Osteocyte (in vitro differentiated cells): Measurements from ENCODE around the gene MATN4. TPM values are rescaled to one million over a fixed set of nuclear protein-coding genes. Genes with fewer than 3 reads are reported as not detected.

ENCODE experiments used
- DNase-seq: peaks from one replicate; pipeline ENCODE4 v3.0.0; 2021; ENCODE audit warnings: mixed read lengths; ENCODE audit not compliant: unreplicated experiment; ENCODE audit errors: extremely low spot score
- H3K27ac Mint-ChIP-seq: one replicate; pipeline ENCODE4 v1.8.0; 2021; ENCODE audit warnings: mild to moderate bottlenecking, mixed read lengths; ENCODE audit not compliant: unreplicated experiment
- H3K27me3 Mint-ChIP-seq: one replicate; pipeline ENCODE4 v1.8.0; 2021; ENCODE audit warnings: mixed read lengths; ENCODE audit not compliant: unreplicated experiment
- H3K36me3 Mint-ChIP-seq: one replicate; pipeline ENCODE4 v1.8.0; 2021; ENCODE audit warnings: mixed read lengths; ENCODE audit not compliant: unreplicated experiment
- H3K4me1 Mint-ChIP-seq: one replicate; pipeline ENCODE4 v1.8.0; 2021; ENCODE audit warnings: mixed read lengths; ENCODE audit not compliant: unreplicated experiment
- H3K4me3 Mint-ChIP-seq: one replicate; pipeline ENCODE4 v1.8.0; 2021; ENCODE audit warnings: mild to moderate bottlenecking, moderate library complexity, mixed read lengths; ENCODE audit not compliant: unreplicated experiment
- H3K9me3 Mint-ChIP-seq: one replicate; pipeline ENCODE4 v1.8.0; 2021; ENCODE audit warnings: mixed read lengths; ENCODE audit not compliant: unreplicated experiment
- total RNA-seq: library from RNA; stranded (reverse); gene quantifications from 2 replicates; pipeline ENCODE4 v1.2.1, GENCODE V29; 2021
- TF ChIP-seq, protein P1 (sequence below): fragments of 200-600 bp; sonication (generic); IDR thresholded peaks from 2 replicates; pipeline ENCODE4 v1.5.0; 2021; ENCODE audit warnings: antibody characterized with exemption, mild to moderate bottlenecking, moderate library complexity

Gene MATN4
- total RNA-seq, 1 donor from 2014 or later = not detected

DNA sequence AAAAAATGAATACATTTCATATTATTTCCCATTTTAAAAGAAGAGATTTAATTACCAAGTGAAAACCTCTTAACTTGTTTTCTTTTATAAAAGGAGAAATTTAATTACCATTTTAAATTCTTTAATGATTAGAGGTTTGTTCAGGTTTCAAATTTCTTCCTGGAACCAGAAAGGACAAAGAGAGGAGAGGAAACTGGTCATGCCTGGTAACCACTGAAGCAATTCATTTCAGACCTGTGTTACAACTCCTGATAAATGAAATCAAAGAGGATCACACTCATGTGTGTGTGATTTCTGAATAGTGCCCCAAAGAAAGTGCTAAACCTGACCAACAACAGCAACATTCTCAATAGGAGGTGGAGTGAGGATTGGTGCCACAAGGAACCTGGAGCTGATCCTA, 41.1 kb downstream of the MATN4 start:
- Mint-ChIP-seq H3K4me3 (no peak overlapping the region), H3K36me3 (no peaks in the 10 kb centered on the region), H3K4me1 (no peaks in the 10 kb centered on the region), H3K9me3 (no peaks in the 10 kb centered on the region), H3K27me3 (peaks cover 65% of the 10 kb centered on the region), H3K27ac (no peak overlapping the region)
- no peak for DNase-seq
- TF ChIP-seq, protein P1, sequence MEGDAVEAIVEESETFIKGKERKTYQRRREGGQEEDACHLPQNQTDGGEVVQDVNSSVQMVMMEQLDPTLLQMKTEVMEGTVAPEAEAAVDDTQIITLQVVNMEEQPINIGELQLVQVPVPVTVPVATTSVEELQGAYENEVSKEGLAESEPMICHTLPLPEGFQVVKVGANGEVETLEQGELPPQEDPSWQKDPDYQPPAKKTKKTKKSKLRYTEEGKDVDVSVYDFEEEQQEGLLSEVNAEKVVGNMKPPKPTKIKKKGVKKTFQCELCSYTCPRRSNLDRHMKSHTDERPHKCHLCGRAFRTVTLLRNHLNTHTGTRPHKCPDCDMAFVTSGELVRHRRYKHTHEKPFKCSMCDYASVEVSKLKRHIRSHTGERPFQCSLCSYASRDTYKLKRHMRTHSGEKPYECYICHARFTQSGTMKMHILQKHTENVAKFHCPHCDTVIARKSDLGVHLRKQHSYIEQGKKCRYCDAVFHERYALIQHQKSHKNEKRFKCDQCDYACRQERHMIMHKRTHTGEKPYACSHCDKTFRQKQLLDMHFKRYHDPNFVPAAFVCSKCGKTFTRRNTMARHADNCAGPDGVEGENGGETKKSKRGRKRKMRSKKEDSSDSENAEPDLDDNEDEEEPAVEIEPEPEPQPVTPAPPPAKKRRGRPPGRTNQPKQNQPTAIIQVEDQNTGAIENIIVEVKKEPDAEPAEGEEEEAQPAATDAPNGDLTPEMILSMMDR = no peak

DNA sequence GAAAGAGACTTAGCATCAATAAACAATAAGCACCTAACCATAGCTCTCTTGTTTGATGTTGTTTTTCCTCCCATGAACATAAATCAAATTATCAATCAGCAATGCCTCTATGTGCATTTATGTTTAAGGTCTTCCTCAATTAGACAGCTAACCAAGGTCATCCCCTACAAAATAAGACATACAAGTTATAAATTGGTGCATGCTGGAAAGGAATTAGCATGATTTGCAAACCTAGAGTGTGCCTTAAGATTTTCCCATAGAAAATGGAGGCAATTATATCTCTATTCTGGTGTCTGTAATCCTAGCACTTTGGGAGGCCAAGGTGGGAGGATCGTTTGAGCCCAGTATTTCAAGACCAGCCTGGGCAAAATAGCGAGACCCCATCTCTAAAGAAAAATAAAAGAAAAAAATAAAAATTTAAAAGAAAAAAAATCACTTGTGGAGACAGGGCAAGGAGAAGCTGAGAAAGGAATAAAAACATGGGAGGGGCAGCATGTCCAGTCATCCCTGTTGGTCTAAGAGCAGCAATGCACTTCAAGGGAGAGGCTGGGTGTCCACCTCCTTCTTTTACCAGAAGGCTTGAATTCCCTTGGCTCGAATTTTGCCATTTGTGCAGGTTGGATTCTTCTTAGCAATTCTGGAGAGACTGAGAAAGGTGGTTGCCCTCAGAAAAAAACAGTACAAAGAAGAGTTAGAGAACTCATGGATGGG, 44.4 kb downstream of the MATN4 start:
- H3K27me3 Mint-ChIP-seq = peaks cover 71% of the 10 kb centered on the region
- no peak overlapping the region for H3K4me3 Mint-ChIP-seq
- no peak overlapping the region for H3K27ac Mint-ChIP-seq
- TF ChIP-seq, protein P1 = no peak
- H3K36me3 Mint-ChIP-seq = no peaks in the 10 kb centered on the region
- peaks cover 9% of the 10 kb centered on the region for H3K4me1 Mint-ChIP-seq
- DNase-seq = no peak
- H3K9me3 Mint-ChIP-seq = no peaks in the 10 kb centered on the region

DNA sequence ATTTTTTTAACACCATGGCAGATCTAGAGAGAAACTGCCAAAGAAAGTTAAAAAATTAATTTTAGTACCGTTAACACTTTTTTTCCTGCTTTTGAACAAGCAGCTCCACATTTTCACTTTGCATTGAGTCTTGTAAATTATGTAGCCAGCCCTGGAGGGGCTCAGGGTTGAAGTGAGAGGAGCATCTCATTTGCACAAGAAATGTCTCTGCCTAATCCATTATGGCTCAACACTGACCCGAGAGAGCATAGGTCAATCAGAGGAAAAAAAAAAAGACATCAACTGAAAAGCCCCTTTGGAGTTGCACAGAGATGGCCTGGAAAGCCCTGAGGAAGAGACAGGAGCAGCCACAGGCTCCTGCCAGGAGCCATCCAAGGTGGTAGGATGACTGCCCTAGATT, 49.4 kb downstream of the MATN4 start:
- no peak for DNase-seq
- TF ChIP-seq, protein P1 = no peak
- H3K36me3 Mint-ChIP-seq = no peaks in the 10 kb centered on the region
- H3K9me3 Mint-ChIP-seq = no peaks in the 10 kb centered on the region
- peaks cover 9% of the 10 kb centered on the region for H3K4me1 Mint-ChIP-seq
- no peak overlapping the region for H3K4me3 Mint-ChIP-seq
- H3K27me3 Mint-ChIP-seq = peaks cover 51% of the 10 kb centered on the region
- H3K27ac Mint-ChIP-seq = no peak overlapping the region

DNA sequence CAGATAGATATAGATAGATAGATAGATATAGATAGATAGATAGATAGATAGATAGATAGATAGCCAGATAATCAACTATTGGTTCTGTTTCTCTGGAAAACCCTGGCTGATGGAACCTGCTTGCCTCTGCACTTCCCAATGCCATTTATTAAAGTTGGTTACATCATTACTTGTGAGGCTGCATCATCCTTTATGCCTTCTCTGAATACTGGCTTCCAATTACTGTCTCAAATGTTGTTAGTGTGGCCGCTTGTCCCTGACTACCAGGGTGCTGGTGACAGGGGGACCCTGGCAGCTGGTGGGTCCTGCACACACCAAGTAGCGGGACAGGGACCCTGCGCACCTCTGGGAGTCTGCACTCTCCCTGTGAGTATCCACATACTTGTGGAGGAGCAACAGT, 49.8 kb downstream of the MATN4 start:
- Mint-ChIP-seq H3K27ac (no peak overlapping the region), H3K27me3 (peaks cover 55% of the 10 kb centered on the region), H3K4me3 (no peak overlapping the region), H3K36me3 (no peaks in the 10 kb centered on the region), H3K9me3 (no peaks in the 10 kb centered on the region), H3K4me1 (peaks cover 9% of the 10 kb centered on the region)
- TF ChIP-seq, protein P1 = no peak
- DNase-seq = no peak

DNA sequence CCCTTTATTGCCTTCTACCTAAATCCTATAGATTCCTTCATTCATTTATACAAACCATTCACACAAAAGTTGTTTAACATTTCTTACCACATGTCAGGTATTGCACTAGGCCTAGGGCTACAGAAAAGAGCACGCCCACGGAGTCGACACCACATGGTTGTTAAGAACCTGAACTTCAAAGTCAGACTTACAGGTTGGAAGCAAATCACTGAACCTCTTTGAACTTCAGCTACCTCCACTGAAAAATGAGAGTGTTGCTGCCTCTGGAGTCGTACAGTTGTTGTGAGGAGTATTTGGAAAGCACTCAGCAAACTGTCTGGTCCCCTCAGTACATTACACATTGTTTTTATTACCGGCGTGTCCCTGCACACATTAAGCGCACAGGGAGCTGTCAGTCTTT, 50.4 kb downstream of the MATN4 start:
- Mint-ChIP-seq H3K9me3 (no peaks in the 10 kb centered on the region), H3K4me1 (peaks cover 9% of the 10 kb centered on the region), H3K4me3 (no peak overlapping the region), H3K36me3 (no peaks in the 10 kb centered on the region), H3K27ac (no peak overlapping the region), H3K27me3 (peaks cover 52% of the 10 kb centered on the region)
- no peak for DNase-seq
- TF ChIP-seq, protein P1 = no peak
